HEK293T (cell line): Measurements from ENCODE around the gene RERG.
A peak's percentile ranks its signal among the peaks of the same experiment; 100 is the strongest.

ENCODE experiments used
- CTCF ChIA-PET: fragments of 350-600 bp; formaldehyde crosslinking; extraction: SDS; loops from one replicate; lab custom pipeline; 2021; ENCODE audit warnings: antibody characterized with exemption, inconsistent platforms; lab: Yijun Ruan, JAX
- POLR2A ChIA-PET: fragments of 350-600 bp; formaldehyde crosslinking; extraction: SDS; loops from one replicate; lab custom pipeline; 2020; ENCODE audit warnings: antibody characterized with exemption, inconsistent platforms; lab: Yijun Ruan, JAX
- DNase-seq: peaks from one replicate; pipeline ENCODE4 v3.0.0; 2012; ENCODE audit warnings: mixed read lengths; ENCODE audit errors: extremely low spot score
- ARNT ChIP-seq: fragments of 450-650 bp; IDR thresholded peaks from 2 replicates; pipeline ENCODE4 v1.6.1; 2017; ENCODE audit warnings: mild to moderate bottlenecking
- BHLHE40 ChIP-seq: fragments of 450-650 bp; IDR thresholded peaks from 2 replicates; pipeline ENCODE4 v1.6.1; 2016; ENCODE audit warnings: mild to moderate bottlenecking, moderate library complexity, borderline replicate concordance
- CTBP1 ChIP-seq: fragments of 450-650 bp; IDR thresholded peaks from 2 replicates; pipeline ENCODE4 v1.6.1; 2016; ENCODE audit warnings: borderline replicate concordance
- ELF4 ChIP-seq: fragments of 450-650 bp; IDR thresholded peaks from 2 replicates; pipeline ENCODE4 v1.6.1; 2017; ENCODE audit warnings: antibody characterized with exemption
- FOXA1 ChIP-seq: fragments of 450-650 bp; IDR thresholded peaks from 2 replicates; pipeline ENCODE4 v1.6.1; 2016; ENCODE audit warnings: mild to moderate bottlenecking
- FOXK2 ChIP-seq: fragments of 450-650 bp; IDR thresholded peaks from 2 replicates; pipeline ENCODE4 v1.6.1; 2016; ENCODE audit warnings: mild to moderate bottlenecking
- FOXM1 ChIP-seq: fragments of 450-650 bp; IDR thresholded peaks from 2 replicates; pipeline ENCODE4 v1.6.1; 2017; ENCODE audit warnings: mild to moderate bottlenecking, borderline replicate concordance
- HDGF ChIP-seq: fragments of 450-650 bp; IDR thresholded peaks from 2 replicates; pipeline ENCODE4 v1.6.1; 2017; ENCODE audit warnings: antibody characterized with exemption, borderline replicate concordance
- L3MBTL2 ChIP-seq: fragments of 450-650 bp; conservative IDR thresholded peaks from 2 replicates; pipeline ENCODE4 v1.6.1; 2016; ENCODE audit warnings: mild to moderate bottlenecking
- LEF1 ChIP-seq: fragments of 450-650 bp; IDR thresholded peaks from 2 replicates; pipeline ENCODE4 v1.6.1; 2017; ENCODE audit warnings: mild to moderate bottlenecking, borderline replicate concordance
- NFRKB ChIP-seq: fragments of 450-650 bp; IDR thresholded peaks from 2 replicates; pipeline ENCODE4 v1.6.1; 2016; ENCODE audit warnings: mild to moderate bottlenecking, moderate library complexity
- PKNOX1 ChIP-seq: fragments of 450-650 bp; IDR thresholded peaks from 2 replicates; pipeline ENCODE4 v1.6.1; 2016
- SP1 ChIP-seq: fragments of 450-650 bp; IDR thresholded peaks from 2 replicates; pipeline ENCODE4 v1.6.1; 2017
- SUZ12 ChIP-seq: fragments of 450-650 bp; IDR thresholded peaks from 2 replicates; pipeline ENCODE4 v1.6.1; 2016; ENCODE audit warnings: mild to moderate bottlenecking
- TARDBP ChIP-seq: fragments of 450-650 bp; IDR thresholded peaks from 2 replicates; pipeline ENCODE4 v1.6.1; 2016
- ZNF384 ChIP-seq: fragments of 450-650 bp; IDR thresholded peaks from 2 replicates; pipeline ENCODE4 v1.6.1; 2016

RERG gene, protein sequence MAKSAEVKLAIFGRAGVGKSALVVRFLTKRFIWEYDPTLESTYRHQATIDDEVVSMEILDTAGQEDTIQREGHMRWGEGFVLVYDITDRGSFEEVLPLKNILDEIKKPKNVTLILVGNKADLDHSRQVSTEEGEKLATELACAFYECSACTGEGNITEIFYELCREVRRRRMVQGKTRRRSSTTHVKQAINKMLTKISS

DNA sequence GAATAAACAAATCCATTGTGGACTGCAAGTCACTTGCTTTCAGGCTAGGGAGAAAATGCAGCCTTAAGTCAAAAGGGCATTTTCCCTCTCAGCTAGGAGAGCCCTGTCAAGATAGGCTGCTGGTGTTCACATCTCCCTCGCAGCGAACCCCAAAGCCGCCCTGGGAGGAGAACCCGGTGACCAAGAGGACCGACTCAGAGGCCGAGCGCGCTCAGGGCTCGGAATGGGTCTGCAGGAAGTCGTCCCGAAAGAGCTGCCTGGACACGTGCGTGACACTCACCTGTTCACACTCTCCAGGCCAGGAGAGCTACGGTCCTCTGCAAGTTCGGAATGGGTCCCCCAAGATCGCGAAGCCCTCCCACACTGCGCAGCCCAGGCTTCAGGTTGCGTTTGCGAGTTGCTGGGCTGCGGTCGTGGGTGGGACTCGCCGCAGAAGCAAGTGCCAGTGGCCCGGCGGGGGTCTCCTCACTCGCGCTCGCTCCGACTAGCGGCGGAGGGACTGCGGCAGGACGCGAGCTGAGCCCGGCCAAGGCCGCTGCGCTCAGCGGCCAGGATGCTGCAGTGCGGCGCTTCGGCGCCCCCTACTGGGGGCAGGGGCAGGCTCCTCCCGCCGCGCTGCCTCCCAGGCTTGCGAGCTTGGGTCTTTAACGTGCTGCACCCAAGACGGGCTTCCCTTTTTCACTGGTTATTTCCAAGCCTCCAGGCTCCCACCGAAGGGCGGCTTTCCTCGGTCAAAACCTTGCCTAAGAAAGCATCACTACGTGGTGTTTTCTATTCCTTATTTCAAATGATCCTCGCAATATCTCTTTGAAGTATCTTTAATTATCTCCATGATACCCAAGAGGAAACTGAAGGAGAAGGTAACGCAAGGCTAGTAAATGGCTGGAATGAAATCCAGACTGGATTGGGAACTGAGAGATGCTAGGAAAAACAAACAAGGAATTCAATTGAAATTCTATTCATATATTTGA is at the start of gene RERG:
Gene RERG, minus strand, starts transcription at position 503 of the 971 bp plus-strand sequence. CDS start 3,928 bp downstream, outside the sequence.
- no peak for TF ChIP-seq LEF1
- TF ChIP-seq ELF4: no peak
- TF ChIP-seq TARDBP: no peak
- TF ChIP-seq PKNOX1: no peak
- peak; percentile 90 for TF ChIP-seq L3MBTL2
- no peak for TF ChIP-seq ARNT
- peak; percentile 89 for DNase-seq
- ChIA-PET CTCF (interaction anchor here (0.7 to 3.6 kb wide), 28 partner anchors 8 to 368 kb away, joined by 3 to 43 read pairs (median 5); no protein-coding TSS in a partner anchor), POLR2A (interaction anchor here (0.6 to 1.4 kb wide), 6 partner anchors 8 to 344 kb away, joined by 3 to 10 read pairs (median 4); no protein-coding TSS in a partner anchor)

DNA sequence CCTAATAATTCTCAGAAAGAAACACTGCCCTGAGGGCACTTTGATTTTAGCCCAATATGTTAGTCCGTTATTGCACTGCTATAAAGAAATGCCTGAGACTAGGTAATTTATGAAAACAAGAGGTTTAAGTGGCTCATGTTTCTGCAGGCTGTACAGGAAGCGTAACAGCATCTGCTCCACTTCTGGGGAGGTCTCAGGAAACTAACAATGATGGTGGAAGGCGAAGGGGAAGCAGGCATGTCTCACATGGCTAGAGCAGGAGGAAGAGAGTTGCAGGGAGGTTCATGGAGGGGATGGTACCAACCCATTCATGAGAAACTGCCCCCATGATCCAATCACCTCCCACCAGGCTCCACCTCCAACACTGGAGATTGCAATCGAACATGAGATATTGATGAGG is 49.4 kb upstream of the RERG start:
- CTCF ChIA-PET: interaction anchor here (0.6 to 0.7 kb wide), 2 partner anchors 12 to 119 kb away, joined by 3 read pairs; no protein-coding TSS in a partner anchor
- POLR2A ChIA-PET: no interaction called here
- no peak for TF ChIP-seq SP1
- TF ChIP-seq ZNF384: no peak
- TF ChIP-seq HDGF: no peak
- TF ChIP-seq FOXM1: no peak
- TF ChIP-seq BHLHE40: no peak
- no peak for TF ChIP-seq CTBP1
- TF ChIP-seq ARNT: no peak
- no peak for TF ChIP-seq LEF1
- TF ChIP-seq FOXA1: no peak
- TF ChIP-seq TARDBP: no peak
- TF ChIP-seq SUZ12: no peak
- DNase-seq: no peak

GRCh38 chr12:15268927-15269552 is 47.8 kb upstream of the RERG start:
- DNase-seq: peak; percentile 71
- TF ChIP-seq CTBP1 (no peak), FOXK2 (no peak), SP1 (no peak), BHLHE40 (no peak), TARDBP (no peak), HDGF (no peak), ZNF384 (no peak), ELF4 (no peak), FOXM1 (no peak), NFRKB (no peak), LEF1 (no peak), L3MBTL2 (no peak), SUZ12 (no peak), FOXA1 (no peak), ARNT (no peak)
- POLR2A ChIA-PET: no interaction called here
- CTCF ChIA-PET: interaction anchor here (1.0 to 1.1 kb wide), 2 partner anchors 9 to 114 kb away, joined by 3 read pairs; no protein-coding TSS in a partner anchor

DNA sequence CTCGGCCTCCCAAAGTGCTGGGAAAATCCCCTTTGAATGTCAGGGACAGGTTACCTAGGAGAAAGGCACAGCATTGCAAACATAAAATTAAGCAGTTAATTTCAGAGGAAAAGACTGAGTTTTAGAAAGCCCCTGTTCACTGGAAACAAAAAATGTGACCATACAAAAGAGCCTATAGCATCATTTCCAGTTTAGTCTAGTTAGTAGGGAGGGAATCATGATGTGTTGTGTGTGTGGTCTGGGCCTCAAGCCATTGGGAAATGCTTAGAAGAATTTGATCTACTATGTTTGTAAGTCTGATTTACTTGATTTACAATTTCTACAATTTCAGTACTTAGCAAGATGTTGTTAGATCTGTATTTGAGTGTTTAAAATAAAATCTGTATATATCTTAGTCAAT is 47.1 kb upstream of the RERG start:
- ChIA-PET POLR2A (no interaction called here), CTCF (interaction anchor here (0.6 kb wide), 1 partner anchor 874 kb away, joined by 4 read pairs; no protein-coding TSS in a partner anchor)
- DNase-seq: no peak
- TF ChIP-seq TARDBP: no peak
- no peak for TF ChIP-seq FOXK2
- TF ChIP-seq NFRKB: no peak
- no peak for TF ChIP-seq ELF4
- no peak for TF ChIP-seq FOXA1
- TF ChIP-seq SUZ12: no peak
- no peak for TF ChIP-seq ZNF384
- TF ChIP-seq FOXM1: no peak
- TF ChIP-seq HDGF: no peak

DNA sequence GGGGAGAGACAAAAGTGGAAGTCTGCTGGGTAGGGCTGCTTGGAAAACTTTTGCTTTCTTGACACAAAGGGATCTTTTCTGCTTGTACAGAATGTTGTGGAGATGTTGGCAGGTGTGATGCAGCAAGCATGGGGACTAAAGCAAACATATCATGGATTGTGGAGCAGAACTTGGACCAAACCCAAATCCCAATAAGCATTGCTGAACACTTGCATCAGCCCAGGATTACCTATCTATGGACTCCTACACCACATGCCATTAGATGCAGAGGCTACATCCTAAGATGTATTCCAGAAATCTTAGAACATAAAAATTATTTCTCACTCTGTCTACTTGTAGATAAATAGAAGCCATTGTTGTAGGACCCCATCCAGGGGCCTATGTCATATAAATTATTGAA is 44.7 kb upstream of the RERG start:
- POLR2A ChIA-PET: no interaction called here
- no peak for DNase-seq
- CTCF ChIA-PET: no interaction called here
- TF ChIP-seq NFRKB: no peak
- TF ChIP-seq LEF1: no peak
- TF ChIP-seq TARDBP: no peak
- no peak for TF ChIP-seq ZNF384
- TF ChIP-seq ELF4: no peak
- TF ChIP-seq PKNOX1: no peak
- TF ChIP-seq CTBP1: no peak
- no peak for TF ChIP-seq FOXM1
- no peak for TF ChIP-seq SP1
- TF ChIP-seq BHLHE40: no peak
- no peak for TF ChIP-seq SUZ12
- no peak for TF ChIP-seq HDGF

GRCh38 chr12:15256761-15257160 is 35.5 kb upstream of the RERG start:
- TF ChIP-seq TARDBP (no peak), NFRKB (no peak), CTBP1 (no peak), FOXM1 (no peak), HDGF (no peak)
- CTCF ChIA-PET: no interaction called here
- DNase-seq: no peak
- POLR2A ChIA-PET: no interaction called here
